SIG-M5 treated with dmso at 0.1 percent for 504 hours (cell line): ENCODE data around the gene THAP9.
"Not testable (repeated sequence)": the region's sequence is repeated elsewhere in the genome, so short reads cannot be mapped to it uniquely, and the experiment has no call there.

Source experiments
- DNase-seq: peaks from one replicate; lab custom pipeline; 2025; ENCODE audit not compliant: unreplicated experiment; lab: John Stamatoyannopoulos, UW

THAP9 gene

DNA sequence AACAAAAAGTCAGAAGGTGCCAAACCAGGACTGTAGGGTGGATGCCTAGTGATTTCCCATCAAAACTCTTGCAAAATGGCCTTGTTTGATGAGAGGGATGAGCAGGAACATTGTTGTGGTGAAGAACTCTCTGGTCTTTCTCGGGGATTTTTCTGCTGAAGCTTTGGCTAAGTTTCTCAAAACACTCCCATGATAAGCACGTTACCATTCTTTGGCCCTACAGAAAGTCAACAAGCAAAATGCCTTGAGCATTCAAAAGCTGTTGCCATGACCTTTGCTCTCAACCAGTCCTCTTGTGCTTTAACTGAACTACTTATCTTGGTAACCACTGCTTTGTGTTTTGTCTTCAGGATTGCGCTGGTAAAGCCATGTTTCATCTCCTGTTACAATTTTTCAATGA, 6.6 kb upstream of the THAP9 start:
- no peak for DNase-seq

DNA sequence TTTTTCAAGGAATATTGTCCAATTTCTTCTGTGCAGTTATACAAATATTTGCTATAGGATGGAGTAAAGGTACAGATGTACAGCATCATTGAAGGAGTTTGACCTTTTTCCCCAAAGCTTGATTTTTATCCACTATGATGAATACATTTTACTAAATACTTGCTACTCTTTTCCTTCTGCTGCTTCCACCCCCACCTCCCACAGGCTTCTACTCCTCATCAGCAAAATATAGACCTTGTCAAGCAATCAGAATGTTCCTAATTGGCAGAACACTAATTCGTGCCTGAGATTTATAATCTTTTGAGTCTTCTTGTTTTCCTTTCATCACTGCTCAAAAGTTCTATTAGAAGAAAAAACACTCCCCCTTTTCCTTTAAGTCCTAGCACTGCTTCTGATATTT, 3.8 kb upstream of the THAP9 start:
- DNase-seq: no peak

DNA sequence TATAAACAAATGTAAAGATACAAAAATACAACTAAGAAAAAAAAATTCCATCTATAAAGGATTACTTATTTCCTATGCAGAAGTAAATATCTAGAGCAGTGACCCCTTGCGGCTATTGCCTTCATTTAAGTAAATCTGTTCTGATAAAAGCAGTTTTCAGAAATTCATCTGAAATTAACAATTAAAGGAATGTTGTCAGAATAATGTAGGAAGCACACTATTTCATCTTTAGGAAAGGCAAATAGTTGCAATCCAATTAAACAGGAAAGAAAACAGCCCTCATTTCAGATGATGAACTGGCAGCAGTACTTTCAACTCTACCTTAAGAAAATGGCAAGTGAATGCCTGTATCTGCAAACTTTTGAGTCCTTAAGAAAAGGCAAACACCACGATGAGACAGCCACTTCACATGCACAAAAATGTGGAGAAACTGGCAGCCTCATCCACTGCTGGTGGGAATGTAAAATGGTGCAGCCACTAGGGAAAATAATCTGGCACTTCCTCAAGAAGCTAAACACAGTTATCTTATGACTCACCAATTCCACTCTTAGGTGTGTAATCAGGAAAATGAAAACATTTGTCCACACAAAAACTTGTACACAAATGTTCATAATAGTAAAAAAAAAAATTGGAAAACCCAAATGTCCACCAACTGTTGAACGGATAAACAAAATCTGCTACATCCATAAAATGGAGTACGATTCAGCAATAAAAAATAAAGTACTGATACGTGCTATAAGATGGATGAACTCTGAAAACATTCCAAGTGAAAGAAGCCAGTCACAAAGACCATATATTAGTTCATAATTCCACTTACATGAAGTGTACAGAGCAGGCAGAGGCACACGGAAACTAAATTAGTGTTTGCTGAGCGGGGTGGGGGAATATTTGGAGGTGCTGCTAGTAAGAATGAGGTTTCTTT, 2.0 kb upstream of the THAP9 start:
- DNase-seq: peak; percentile 26

DNA sequence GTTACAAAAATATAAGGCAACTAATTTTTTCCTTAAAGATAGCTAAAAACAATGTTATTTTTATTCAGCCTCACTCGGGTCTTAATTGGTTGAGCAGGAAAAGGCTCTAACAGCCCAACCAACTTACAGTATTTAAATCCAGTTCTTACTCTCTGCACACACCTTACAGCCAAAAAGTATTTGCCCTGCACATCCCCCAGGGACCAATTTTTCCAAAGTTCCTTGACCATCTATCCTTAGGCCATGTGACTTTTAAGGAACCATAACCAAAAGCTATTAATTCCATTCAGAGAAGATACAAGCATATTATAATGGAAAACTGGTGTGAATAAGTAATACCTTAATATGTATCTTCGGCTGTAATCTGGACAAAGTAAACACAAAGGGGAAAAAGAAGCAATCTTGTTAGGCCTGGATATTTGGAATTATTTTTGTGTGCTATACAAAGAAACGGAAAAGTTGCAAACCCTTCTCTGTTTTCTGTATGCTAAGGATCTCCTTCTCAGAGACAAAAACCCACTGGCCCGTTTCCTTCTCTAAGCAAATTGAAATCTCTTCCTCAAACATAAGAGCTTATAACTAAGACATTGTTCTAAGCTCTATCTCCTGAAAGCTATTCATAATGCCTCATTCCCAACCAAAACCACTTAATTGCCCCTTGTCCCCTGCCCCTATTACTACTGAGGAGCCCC, 1.0 kb upstream of the THAP9 start:
- peak; percentile 48 for DNase-seq

DNA sequence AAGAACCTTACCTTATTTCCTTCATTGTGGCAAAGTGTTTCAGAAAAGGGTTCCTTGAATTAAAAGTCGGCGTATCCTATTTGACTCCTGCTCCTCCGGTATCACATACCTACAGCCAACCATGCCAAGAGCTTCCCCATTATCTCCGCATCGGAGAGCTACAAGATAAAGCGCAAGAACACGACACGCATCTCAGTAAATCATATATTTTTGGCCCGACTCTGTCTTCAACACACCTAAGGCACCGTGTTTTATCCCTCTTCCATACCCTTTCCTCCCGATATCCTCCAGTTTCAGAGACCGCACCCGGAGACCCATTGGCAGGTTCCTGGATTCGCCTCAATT, 497 bp upstream of the THAP9 start:
- DNase-seq: peak; percentile 74

DNA sequence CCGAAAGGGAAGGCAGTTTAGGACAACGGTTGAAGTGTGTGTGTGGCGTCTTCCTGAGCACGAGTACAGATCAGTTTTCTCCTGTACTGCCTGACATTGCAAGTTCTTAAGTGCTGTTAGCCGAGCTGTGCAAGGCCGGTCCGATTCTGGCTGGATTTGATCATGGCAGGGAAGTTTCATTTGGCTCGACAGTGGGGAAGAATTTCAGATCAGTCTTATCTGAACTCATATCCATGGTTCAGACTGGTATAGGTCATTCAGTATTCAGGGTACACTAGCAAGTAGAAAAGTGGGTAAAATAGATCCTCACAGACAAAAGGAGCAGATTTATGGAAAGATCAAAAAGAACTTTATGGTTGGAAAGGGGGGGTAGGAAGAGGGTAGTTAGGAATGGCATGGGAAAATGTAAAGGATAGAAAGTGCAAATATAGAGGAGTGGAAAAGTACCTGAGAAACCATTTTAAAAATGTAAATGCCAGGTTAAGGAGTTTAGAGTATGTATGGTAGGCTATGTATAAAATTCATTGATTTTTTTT, 716 bp downstream of the THAP9 start:
- no peak for DNase-seq

DNA sequence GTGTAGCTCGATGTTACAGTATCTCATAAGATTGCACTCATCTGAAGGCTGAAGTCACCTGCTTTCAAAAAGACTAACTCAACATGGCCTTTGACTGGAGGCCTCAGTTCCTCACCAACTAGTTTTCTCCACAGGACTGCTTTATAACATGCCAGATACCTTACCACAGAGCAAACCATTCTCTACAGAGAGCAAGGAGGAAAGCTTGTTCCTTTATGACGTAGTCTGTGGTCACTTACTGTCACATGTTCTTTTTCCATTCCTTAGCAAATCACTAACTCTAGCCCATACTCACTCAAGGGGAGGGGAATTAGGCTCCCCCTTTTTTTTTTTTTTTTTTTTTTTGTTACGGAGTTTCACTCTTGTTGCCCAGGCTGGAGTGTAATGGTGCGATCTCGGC, 3.2 kb downstream of the THAP9 start:
- DNase-seq: peak; percentile 16

DNA sequence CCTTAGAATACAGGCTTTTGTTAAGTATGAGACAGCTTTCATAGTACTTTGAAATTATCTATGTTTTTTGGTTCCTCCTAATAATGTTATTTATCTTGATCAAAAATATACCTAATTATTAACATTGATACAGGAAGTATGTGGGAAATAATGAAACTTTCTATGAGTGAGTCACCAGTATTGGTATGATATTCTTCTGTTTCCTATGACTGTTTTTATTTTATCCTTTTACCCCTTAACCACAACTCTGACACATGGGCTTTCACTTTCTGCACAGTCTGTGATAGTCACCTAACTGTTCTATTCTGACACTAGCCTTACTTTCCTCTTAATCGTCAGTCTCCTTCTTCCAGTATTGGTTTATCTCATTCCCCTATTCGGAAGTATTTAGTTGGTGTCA, 4.7 kb downstream of the THAP9 start:
- DNase-seq: peak; percentile 47

DNA sequence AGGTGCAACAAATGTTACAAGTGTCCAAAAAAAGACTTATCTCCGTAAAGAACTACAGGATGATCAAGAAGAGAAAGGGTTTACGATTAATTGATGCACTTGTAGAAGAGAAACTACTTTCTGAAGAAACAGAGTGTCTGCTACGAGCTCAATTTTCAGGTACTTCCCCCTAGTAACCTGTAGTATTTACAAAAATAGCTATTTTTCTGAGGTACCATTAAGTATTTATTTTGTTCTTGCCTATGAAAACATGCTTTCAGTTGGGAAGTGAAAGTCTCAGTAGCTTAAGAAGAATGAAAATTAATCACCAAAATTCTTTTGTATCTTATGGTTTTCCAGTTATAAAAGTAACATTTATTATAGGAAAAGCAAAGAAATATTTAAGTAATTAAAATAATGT, 5.9 kb downstream of the THAP9 start:
- DNase-seq: no peak

DNA sequence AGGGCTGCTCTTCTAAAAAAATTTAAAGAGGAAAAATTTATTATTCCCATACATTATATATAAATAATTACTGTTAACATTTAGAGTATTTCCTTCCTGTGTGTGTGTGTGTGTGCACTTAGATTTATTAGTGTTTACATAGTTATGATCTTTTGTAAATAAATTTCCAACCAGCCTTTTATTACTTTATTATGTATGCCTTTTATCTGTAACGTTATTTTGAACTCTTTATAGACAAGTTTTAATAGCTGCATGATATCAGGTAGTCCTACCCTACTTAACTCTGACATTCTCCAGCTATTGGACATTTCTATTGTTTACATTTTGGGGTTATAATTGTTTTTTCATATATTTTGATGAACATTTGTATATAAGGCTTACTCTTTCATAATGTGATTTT, 8.8 kb downstream of the THAP9 start:
- no peak for DNase-seq

DNA sequence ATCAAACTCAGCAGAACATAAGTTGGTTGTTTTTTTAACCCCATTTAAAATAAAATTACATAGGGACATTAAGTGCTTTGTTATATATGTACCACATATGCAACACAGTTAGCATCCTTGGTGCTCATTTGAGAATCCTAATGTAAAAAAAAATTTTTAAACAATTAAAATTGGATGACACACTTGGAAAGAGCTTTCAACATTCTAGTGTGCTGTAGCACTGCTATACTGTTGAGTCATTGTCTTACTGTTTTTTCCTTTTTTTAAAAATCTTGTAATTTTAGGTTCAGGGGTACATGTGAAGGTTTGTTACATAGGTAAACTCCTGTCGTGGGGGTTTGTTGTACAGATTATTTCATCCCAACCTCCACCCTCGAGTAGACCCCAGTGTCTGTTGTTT, 12.8 kb downstream of the THAP9 start:
- DNase-seq: no peak

DNA sequence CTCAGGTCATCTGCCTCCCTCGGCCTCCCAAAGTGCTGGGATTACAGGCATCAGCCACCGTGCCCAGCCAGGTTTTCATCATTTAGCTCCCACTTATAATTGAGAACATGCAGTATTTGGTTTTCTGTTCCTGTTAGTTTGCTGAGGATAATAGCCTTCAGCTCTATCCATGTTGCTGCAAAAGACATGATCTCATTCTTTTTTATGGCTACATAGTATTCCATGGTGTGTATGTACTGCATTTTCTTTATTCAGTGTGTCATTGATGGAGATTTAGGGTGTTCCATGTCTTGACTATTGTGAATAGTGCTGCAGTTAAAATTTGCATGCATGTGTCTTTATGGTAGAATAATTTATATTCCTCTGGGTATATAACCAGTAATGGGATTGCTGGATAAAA, 13.4 kb downstream of the THAP9 start:
- DNase-seq: not testable (repeated sequence)

DNA sequence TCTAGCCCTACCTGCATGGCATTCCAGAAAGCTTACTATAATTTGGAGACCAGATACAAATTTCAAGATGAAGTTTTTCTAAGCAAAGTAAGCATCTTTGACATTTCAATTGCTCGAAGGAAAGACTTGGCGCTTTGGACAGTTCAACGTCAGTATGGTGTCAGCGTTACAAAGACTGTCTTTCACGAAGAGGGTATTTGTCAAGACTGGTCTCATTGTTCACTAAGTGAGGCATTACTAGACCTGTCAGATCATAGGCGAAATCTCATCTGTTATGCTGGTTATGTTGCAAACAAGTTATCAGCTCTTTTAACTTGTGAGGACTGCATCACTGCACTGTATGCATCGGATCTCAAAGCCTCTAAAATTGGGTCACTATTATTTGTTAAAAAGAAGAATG, 17.6 kb downstream of the THAP9 start:
- no peak for DNase-seq

DNA sequence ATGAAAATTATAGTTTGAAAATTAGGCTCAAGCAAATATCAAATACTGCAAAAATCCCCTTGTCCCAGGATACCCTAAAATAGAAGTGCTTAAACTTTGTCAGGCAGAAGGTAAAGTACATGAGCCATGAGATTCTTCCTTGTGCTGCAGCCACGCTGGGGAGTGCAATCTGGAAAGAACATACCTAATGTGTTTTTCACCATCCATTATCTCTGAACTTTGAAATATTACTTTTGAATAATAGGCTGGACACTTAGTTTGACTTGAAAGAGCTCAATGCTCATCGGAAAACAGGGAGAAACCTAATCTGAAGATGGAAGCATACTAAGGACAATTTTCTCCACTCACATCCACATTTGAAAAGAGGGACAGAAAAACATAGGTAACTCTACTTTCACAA, 18.9 kb downstream of the THAP9 start:
- no peak for DNase-seq

DNA sequence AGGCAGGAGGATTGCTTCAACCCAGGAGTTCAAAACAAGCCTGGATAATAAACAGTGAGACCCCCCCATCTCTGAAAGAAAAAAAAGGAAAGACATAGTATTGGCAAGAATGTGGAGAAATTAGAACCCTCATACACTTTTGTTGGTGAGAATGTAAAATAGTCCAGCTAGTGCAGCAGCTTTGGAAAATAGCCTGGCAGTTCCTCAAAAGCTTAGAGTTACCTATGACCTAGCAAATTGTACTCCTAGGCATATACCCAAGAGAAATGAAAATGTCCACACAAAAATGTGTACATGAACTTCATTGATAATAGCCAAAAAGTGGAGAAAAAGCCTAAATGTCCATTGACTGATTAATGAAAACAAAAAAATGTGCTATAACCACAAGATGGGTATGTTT, 21.3 kb downstream of the THAP9 start:
- no peak for DNase-seq

DNA sequence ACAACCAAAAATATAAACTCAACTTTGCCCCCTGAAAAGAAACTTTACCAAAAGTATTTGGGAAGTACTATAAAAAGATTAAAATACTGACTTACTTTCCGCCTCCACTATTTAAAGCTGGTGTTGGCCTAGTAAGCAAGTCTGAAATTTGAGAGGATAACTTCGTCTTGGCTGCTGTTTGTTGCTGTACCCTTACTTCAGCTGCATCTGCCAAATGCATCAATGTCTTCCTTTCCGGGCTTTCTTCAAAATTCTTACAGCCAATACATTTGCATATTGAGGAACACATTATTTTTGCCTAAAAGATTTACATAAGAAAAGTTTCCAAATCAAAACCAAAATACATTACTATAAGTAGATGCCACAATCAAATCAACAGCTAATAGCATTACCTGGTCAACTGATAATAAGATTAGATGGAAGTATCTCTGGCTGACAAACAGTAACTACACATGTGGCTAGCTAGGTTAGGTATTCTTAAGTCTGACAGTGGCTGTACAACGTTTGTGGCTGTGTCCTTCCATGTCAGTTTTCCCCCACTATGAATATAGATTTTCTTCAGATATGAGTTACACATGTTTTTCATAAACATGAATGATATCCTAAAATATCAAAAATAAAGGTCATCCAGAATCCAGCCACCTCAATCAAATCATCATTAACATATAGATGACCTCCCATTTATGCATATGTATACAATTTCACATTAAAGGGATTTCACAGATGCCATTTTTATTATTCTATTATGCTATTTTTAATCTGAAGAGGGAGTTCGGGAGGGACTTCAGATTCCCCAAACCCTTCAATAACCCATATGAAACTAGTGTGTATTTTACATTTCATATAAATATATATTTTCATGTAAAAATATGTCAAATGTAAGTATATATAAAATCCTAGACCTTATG, 30.6 kb downstream of the THAP9 start:
- DNase-seq: no peak

DNA sequence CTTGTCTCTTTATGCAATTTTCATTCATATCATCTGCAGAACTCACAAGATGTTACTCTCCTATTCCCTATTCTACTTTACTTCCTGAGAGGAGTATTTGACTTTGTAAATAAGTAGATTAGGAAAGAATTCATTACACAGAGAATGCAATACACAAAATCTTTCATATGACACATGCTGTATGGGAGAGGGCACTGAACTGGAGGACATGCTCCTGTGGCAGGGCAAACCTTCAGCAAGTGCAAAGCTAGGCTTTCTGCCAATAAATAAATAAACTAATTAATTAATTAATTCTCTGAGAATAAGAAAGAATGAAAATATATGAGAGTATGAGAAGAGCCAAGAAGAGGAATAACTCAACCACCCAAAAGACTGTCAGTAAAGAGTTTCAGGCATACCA, 33.9 kb downstream of the THAP9 start:
- DNase-seq: no peak

DNA sequence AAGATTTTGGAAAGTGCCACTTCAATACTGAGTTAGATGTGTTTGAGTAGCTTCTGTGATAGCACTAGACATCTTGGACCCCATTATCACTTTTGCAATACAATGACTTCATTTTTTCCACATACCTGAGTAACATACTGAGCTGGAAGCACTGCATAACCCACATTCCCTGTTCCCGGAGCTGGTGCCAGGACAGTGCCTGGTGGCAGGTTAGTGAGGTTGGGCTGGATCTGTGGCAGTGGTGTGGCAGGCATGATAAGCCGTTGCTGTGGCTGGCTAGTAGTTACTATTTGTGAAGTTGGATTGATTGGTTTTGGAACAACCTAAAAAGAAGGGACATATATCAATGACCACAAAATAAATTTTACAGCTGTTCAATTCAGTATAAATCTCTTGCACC, 38.9 kb downstream of the THAP9 start:
- no peak for DNase-seq

DNA sequence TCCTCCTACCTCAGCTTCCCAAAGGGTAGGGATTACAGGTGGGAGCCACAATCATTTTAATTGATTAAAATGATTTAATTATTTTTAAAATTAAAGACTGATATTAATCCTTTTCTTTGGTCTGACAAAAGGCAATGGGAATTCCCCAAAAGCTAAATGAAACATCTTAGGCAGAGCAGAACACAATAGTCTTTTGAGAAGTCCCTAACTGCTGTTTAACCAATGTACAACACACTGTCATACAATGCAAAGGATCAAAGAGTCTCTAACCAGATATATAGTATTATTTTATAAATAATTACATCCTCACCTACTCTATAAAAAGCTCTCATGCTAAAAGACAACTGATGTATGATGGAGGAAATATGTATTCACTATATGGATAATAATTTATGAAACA, 47.0 kb downstream of the THAP9 start:
- no peak for DNase-seq

DNA sequence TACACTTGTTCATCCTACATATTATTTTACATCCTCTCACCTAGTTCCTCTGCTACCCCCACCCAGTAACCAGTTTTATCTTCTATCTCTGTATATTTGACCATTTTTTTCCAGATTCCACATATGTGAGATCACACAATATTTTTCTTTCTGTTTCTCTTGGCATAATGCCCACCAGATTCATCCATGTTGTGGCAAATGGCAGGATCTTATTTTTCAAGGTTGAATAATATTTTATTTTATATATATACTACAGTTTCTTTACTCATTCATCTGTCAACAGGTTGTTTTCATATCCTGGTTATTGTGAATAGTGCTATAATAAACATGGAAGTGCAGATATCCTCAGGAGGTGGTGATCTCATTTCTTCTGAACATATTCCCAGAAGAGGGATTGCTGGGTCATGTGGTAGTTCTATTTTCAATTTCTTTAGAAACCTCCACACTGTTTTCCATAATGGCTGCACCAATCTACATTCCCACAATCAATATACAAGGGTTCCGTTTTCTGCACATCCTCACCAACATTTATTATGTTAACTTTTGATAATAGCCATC, 48.2 kb downstream of the THAP9 start:
- DNase-seq: no peak

DNA sequence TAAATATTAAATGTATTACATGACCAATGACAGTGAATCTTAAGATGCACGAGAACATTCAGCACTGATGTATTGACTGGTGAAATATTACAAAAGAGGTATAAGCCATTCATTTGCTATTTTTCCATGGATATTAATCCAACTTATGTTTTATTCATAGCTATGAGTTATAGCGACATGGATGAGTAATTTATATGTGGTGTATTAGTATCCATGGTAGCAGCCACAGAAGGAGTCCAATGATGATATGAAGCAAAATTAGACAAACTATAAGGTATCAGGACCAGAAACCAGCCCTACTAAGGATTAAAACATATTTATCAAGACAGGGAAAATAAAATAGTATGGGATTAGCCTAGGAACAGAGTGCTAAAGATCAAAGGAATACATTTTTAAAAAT, 50.7 kb downstream of the THAP9 start:
- no peak for DNase-seq
